Measurements from ENCODE around the gene NRP1. TPM values are rescaled to one million over a fixed set of nuclear protein-coding genes. Genes with fewer than 3 reads are reported as not detected.

Gene NRP1
- total RNA-seq, 1 donor from 2014 or later: 16.1 TPM

- TF ChIP-seq CTCF (conservative IDR thresholded peaks at IDR 0.05): no peak
- Mint-ChIP-seq H3K4me3 (no peak overlapping the region), H3K36me3 (ENCODE audit: low read depth) (no peaks in the 10 kb centered on the region), H3K4me1 (peaks cover 31% of the 10 kb centered on the region), H3K27ac (ENCODE audit: unreplicated experiment) (no peak overlapping the region), H3K9me3 (peaks cover 2% of the 10 kb centered on the region), H3K27me3 (ENCODE audit: low read depth) (no peaks in the 10 kb centered on the region)
- DNase-seq (ENCODE audit: low read depth, low spot score): no peak
These were observed 25.1 kb downstream of the NRP1 start for GRCh38 chr10:33309406-33309805.

- TF ChIP-seq CTCF (conservative IDR thresholded peaks at IDR 0.05): no peak
- no peaks in the 10 kb centered on the region for H3K36me3 Mint-ChIP-seq (ENCODE audit: low read depth)
These were observed 26.6 kb downstream of the NRP1 start for GRCh38 chr10:33307835-33308234.

GRCh38 chr10:33306701-33307519 lies 27.6 kb downstream of the NRP1 start:
- Mint-ChIP-seq H3K9me3 (peaks cover 2% of the 10 kb centered on the region), H3K27ac (ENCODE audit: unreplicated experiment) (no peak overlapping the region), H3K4me1 (peaks cover 53% of the 10 kb centered on the region), H3K4me3 (no peak overlapping the region), H3K36me3 (ENCODE audit: low read depth) (no peaks in the 10 kb centered on the region), H3K27me3 (ENCODE audit: low read depth) (no peaks in the 10 kb centered on the region)
- TF ChIP-seq CTCF (conservative IDR thresholded peaks at IDR 0.05): no peak
- no peak for DNase-seq (ENCODE audit: low read depth, low spot score)

More at GRCh38 chr10:33307835-33308234, 26.6 kb downstream of the NRP1 start:
- Mint-ChIP-seq H3K4me1 (peaks cover 47% of the 10 kb centered on the region), H3K27ac (ENCODE audit: unreplicated experiment) (no peak overlapping the region), H3K27me3 (ENCODE audit: low read depth) (no peaks in the 10 kb centered on the region), H3K4me3 (no peak overlapping the region), H3K9me3 (peaks cover 2% of the 10 kb centered on the region)
- DNase-seq (ENCODE audit: low read depth, low spot score): no peak

- Mint-ChIP-seq H3K27me3 (ENCODE audit: low read depth) (no peaks in the 10 kb centered on the region), H3K27ac (ENCODE audit: unreplicated experiment) (no peak overlapping the region), H3K36me3 (ENCODE audit: low read depth) (no peaks in the 10 kb centered on the region), H3K4me3 (peak overlapping the region; percentile 16), H3K4me1 (peaks cover 58% of the 10 kb centered on the region), H3K9me3 (peaks cover 2% of the 10 kb centered on the region)
- TF ChIP-seq CTCF (conservative IDR thresholded peaks at IDR 0.05): no peak
- DNase-seq (ENCODE audit: low read depth, low spot score): no peak
These were observed 28.3 kb downstream of the NRP1 start for GRCh38 chr10:33306126-33306525.

GRCh38 chr10:33304423-33305225 lies 29.8 kb downstream of the NRP1 start:
- H3K4me3 Mint-ChIP-seq: no peak overlapping the region
- no peak for DNase-seq (ENCODE audit: low read depth, low spot score)
- peaks cover 2% of the 10 kb centered on the region for H3K9me3 Mint-ChIP-seq
- H3K4me1 Mint-ChIP-seq: peaks cover 67% of the 10 kb centered on the region
- H3K36me3 Mint-ChIP-seq (ENCODE audit: low read depth): peaks cover 2% of the 10 kb centered on the region
- no peak for TF ChIP-seq CTCF (conservative IDR thresholded peaks at IDR 0.05)
- no peak overlapping the region for H3K27ac Mint-ChIP-seq (ENCODE audit: unreplicated experiment)
- no peaks in the 10 kb centered on the region for H3K27me3 Mint-ChIP-seq (ENCODE audit: low read depth)

Data from neural crest cell (in vitro differentiated cells).